ENCODE data around the gene RNF135. TPM values are rescaled to one million over a fixed set of nuclear protein-coding genes. Genes with fewer than 3 reads are reported as not detected.
A peak's percentile ranks its signal among the peaks of the same experiment; 100 is the strongest.

RNF135 gene
- polyA plus RNA-seq, 2 of the 4 experiments (the other 2 are of a cell fraction): 25.8 to 35.0 TPM

GRCh38 chr17:30997842-30998241 is 27.0 kb downstream of the RNF135 start:
- H3K27ac ChIP-seq: no peak overlapping the region
- no peak overlapping the region for H3K4me2 ChIP-seq
- CTCF ChIA-PET: interaction anchor here (1.0 to 2.3 kb wide), 3 partner anchors 10 to 218 kb away, joined by 4 to 12 read pairs (median 6); partner anchors contain the start of gene RNF135
- ATAC-seq (no peak), DNase-seq (ENCODE audit: low read depth in 1 of 2, low spot score in 1 of 2) (no peak), FAIRE-seq (no peak)
- no peaks in the 10 kb centered on the region for H3K4me1 ChIP-seq
- WGBS (ENCODE audit: missing lambda C conversion rate): 91% methylated on average over 5 of the region's 5 CpGs
- POLR2A ChIA-PET: no interaction called here
- no peak overlapping the region for H3K4me3 ChIP-seq
- H3K9me3 ChIP-seq: no peaks in the 10 kb centered on the region
- TF ChIP-seq FOSB (CRISPR knock-in tag; IDR thresholded peaks at IDR 0.05) (no peak), RAD21 (conservative IDR thresholded peaks at IDR 0.05 in 1 of 2, IDR thresholded peaks at IDR 0.05 in 1 of 2) (no peak), ATOH8 (CRISPR knock-in tag; IDR thresholded peaks at IDR 0.05; ENCODE audit: low read depth) (no peak), ZFP36 (IDR thresholded peaks at IDR 0.05; ENCODE audit: borderline replicate concordance, partially characterized antibody) (no peak), HOXB13 (CRISPR knock-in tag; IDR thresholded peaks at IDR 0.05; ENCODE audit: low read depth) (no peak), ZC3H11A (IDR thresholded peaks at IDR 0.05) (no peak)
- TF ChIP-seq, protein P1, sequence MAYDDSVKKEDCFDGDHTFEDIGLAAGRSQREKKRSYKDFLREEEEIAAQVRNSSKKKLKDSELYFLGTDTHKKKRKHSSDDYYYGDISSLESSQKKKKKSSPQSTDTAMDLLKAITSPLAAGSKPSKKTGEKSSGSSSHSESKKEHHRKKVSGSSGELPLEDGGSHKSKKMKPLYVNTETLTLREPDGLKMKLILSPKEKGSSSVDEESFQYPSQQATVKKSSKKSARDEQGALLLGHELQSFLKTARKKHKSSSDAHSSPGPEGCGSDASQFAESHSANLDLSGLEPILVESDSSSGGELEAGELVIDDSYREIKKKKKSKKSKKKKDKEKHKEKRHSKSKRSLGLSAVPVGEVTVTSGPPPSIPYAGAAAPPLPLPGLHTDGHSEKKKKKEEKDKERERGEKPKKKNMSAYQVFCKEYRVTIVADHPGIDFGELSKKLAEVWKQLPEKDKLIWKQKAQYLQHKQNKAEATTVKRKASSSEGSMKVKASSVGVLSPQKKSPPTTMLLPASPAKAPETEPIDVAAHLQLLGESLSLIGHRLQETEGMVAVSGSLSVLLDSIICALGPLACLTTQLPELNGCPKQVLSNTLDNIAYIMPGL (CRISPR knock-in tag; IDR thresholded peaks at IDR 0.05; ENCODE audit: borderline replicate concordance): no peak
- TF ChIP-seq, protein P2, sequence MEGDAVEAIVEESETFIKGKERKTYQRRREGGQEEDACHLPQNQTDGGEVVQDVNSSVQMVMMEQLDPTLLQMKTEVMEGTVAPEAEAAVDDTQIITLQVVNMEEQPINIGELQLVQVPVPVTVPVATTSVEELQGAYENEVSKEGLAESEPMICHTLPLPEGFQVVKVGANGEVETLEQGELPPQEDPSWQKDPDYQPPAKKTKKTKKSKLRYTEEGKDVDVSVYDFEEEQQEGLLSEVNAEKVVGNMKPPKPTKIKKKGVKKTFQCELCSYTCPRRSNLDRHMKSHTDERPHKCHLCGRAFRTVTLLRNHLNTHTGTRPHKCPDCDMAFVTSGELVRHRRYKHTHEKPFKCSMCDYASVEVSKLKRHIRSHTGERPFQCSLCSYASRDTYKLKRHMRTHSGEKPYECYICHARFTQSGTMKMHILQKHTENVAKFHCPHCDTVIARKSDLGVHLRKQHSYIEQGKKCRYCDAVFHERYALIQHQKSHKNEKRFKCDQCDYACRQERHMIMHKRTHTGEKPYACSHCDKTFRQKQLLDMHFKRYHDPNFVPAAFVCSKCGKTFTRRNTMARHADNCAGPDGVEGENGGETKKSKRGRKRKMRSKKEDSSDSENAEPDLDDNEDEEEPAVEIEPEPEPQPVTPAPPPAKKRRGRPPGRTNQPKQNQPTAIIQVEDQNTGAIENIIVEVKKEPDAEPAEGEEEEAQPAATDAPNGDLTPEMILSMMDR (IDR thresholded peaks at IDR 0.05): no peak

- FAIRE-seq (no peak), DNase-seq (ENCODE audit: low read depth in 1 of 2, low spot score in 1 of 2) (no peak), ATAC-seq (no peak)
- ChIA-PET POLR2A (no interaction called here), CTCF (interaction anchor here (2.8 to 4.5 kb wide), 2 partner anchors 11 to 213 kb away, joined by 11 to 18 read pairs; no protein-coding TSS in a partner anchor)
- TF ChIP-seq HES2 (IDR thresholded peaks at IDR 0.05): no peak
- WGBS (ENCODE audit: missing lambda C conversion rate): 91% methylated on average over 7 of the region's 7 CpGs
- Histone ChIP-seq H3K4me2 (no peak overlapping the region), H3K9me3 (no peaks in the 10 kb centered on the region), H3K27ac (no peak overlapping the region), H3K4me3 (no peak overlapping the region), H3K4me1 (no peaks in the 10 kb centered on the region)
These were observed 31.2 kb downstream of the RNF135 start for GRCh38 chr17:31002047-31002446.

DNA sequence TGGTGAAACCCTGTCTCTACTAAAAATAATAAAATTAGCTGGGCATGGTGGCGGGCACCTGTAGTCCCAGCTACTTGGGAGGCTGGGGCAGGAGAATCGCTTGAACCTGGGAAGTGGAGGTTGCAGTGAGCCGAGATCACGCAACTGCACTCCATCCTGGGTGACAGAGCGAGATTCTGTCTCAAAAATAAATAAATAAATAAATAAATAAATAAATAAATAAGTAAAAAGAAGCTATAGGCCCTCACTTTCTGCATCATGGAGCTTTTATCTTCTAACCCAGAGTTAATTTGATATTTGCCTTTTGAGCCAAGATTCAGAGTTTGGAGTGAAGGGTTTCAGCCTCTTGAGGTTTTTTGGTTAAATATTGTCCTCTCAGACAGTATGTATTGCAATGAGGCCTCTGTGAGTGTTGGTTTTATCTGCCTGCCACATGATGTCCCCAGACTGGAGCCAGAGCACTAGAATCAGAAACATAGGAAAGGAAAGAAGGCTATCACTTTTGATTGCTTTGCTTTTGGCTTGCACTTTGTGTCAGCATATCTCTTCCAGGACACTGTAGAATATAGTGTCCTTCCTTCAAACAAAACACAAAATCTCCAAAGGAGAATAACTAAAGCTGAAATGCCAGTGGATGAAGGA is 32.5 kb downstream of the RNF135 start:
- no peak for TF ChIP-seq USF2 (IDR thresholded peaks at IDR 0.05)
- TF ChIP-seq EP300 (IDR thresholded peaks at IDR 0.05): no peak
- TF ChIP-seq SREBF2 (IDR thresholded peaks at IDR 0.05): no peak
- TF ChIP-seq NR3C1 (IDR thresholded peaks at IDR 0.05): no peak
- TF ChIP-seq EHMT2 (IDR thresholded peaks at IDR 0.05; ENCODE audit: low read depth): no peak
- peak; percentile 98 for TF ChIP-seq ZC3H11A (IDR thresholded peaks at IDR 0.05)
- TF ChIP-seq CBX2 (IDR thresholded peaks at IDR 0.05; ENCODE audit: borderline replicate concordance, low read depth): no peak
- H3K9me3 ChIP-seq: no peaks in the 10 kb centered on the region
- no peak overlapping the region for H3K27ac ChIP-seq
- no peak for DNase-seq (ENCODE audit: low read depth in 1 of 2, low spot score in 1 of 2)
- POLR2A ChIA-PET: no interaction called here
- H3K4me1 ChIP-seq: no peaks in the 10 kb centered on the region
- H3K4me2 ChIP-seq: no peak overlapping the region
- 93% methylated on average over 5 of the region's 5 CpGs for WGBS (ENCODE audit: missing lambda C conversion rate)
- peak in 1 of 2 experiments; percentile 30; a peak in 1 of 6 replicates for ATAC-seq
- no peak overlapping the region for H3K4me3 ChIP-seq
- no peak for FAIRE-seq
- CTCF ChIA-PET: interaction anchor here (0.6 to 4.5 kb wide), 4 partner anchors 9 to 212 kb away, joined by 3 to 18 read pairs (median 7); no protein-coding TSS in a partner anchor

Data from A549 (cell line).